Measurements from ENCODE around the gene DOCK9.

The DOCK9 gene

DNA sequence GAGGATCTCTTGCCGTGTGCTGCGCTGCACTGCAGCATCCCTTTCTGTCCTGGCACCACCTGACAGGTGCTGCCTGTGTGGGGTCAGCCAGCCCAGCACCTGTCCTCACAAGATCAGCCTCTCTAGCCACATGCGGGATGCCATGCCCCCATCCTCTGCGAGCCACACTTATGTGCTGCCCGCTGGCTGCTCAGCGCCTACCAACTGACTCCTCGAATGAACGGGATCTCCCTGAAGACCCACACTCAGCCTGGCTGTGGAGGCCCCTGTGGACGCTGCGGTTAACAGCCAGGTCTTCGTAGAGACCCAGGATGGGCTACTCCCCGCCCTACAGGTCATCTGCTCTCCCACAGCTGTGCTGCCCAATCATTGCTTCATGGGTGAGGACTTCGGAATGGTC, 106.1 kb downstream of the DOCK9 start:
- TF ChIP-seq CTCF (IDR thresholded peaks at IDR 0.05; ENCODE audit: low read depth, low read length, missing control alignments) = no peak
- H3K4me3 ChIP-seq (ENCODE audit: low read depth, low read length) = no peak overlapping the region
- DNase-seq (ENCODE audit: low read depth) = no peak

DNA sequence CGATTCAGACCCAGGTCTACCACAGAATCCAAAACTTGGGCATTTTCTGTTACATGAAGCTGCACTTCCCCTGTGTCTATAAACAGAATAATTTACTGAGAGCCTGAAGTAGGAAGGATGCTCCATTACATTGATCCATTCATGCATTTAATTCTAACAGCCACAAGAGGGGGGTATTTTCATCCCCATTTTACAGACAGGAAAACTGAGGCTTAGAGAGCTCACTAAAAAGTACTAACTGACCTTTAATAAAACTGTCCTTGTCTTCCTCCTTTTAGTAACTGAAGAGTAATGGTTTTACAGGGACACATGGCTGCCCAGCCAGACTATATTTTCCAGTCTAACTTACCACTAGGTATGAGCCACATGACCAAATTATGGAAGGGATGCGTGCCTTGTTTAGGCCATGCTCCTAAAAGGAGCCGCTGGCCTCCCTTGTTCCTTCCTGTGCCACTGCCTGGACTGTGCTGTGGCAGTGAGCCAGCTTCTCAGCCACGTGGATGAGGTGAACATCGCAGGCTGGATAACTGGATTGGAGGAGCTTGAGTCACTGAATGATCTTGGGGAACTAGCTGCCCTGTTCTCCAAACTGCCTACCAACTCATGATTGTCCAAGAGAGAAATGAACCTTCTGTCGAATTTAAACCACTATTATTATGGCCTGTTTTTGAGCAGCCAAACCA, 108.3 kb downstream of the DOCK9 start:
- TF ChIP-seq CTCF (IDR thresholded peaks at IDR 0.05; ENCODE audit: low read depth, low read length, missing control alignments) = peak; percentile 31
- no peak overlapping the region for H3K4me3 ChIP-seq (ENCODE audit: low read depth, low read length)
- no peak for DNase-seq (ENCODE audit: low read depth)

DNA sequence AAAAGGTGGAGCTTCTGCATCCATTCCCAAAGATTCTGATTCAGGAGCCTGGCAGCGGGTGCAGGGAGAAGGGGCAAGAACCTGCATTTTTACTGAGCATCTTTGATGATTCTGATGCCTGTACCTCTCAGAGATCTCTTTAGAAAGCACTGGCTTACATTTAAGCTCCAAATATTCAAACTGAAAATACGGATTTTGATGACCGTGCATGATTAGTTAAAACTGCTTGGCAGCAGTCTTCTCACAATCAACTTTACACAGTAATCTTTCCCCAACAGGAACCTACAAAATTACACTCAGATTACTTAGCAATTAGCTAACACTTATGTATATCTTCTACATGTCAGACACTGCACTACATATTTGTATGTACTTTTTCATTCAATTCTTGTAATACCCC, 108.9 kb downstream of the DOCK9 start:
- no peak overlapping the region for H3K4me3 ChIP-seq (ENCODE audit: low read depth, low read length)
- no peak for DNase-seq (ENCODE audit: low read depth)
- no peak for TF ChIP-seq CTCF (IDR thresholded peaks at IDR 0.05; ENCODE audit: low read depth, low read length, missing control alignments)

- no peak for TF ChIP-seq CTCF (IDR thresholded peaks at IDR 0.05; ENCODE audit: low read depth, low read length, missing control alignments)
- DNase-seq (ENCODE audit: low read depth) = no peak
- H3K4me3 ChIP-seq (ENCODE audit: low read depth, low read length) = no peak overlapping the region
Measured at GRCh38 chr13:98866882-98867281, 111.0 kb downstream of the DOCK9 start.

DNA sequence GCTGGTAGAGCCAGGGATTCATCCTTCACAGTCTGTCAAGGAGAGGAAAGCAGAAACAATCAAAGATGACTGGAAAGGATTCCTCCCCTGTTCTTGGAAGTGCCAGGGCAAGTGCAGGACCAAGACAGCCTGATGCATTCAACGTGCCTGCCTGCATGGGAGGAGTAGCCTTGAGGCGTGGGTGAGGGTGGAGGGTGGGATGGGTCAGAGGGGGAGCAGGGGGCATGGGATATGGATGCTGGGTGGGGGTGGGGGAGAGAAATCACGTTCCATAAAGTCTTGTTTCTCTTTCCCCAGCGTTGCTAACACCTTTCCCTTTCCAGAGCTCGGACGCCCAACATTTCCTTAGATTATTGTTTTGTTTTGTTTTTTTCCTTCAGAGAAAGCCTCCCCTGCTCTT, 117.4 kb downstream of the DOCK9 start:
- H3K4me3 ChIP-seq (ENCODE audit: low read depth, low read length) = no peak overlapping the region
- no peak for DNase-seq (ENCODE audit: low read depth)
- TF ChIP-seq CTCF (IDR thresholded peaks at IDR 0.05; ENCODE audit: low read depth, low read length, missing control alignments) = no peak

GRCh38 chr13:98858191-98858590, 119.7 kb downstream of the DOCK9 start:
- no peak for TF ChIP-seq CTCF (IDR thresholded peaks at IDR 0.05; ENCODE audit: low read depth, low read length, missing control alignments)
- no peak for DNase-seq (ENCODE audit: low read depth)
- no peak overlapping the region for H3K4me3 ChIP-seq (ENCODE audit: low read depth, low read length)

DNA sequence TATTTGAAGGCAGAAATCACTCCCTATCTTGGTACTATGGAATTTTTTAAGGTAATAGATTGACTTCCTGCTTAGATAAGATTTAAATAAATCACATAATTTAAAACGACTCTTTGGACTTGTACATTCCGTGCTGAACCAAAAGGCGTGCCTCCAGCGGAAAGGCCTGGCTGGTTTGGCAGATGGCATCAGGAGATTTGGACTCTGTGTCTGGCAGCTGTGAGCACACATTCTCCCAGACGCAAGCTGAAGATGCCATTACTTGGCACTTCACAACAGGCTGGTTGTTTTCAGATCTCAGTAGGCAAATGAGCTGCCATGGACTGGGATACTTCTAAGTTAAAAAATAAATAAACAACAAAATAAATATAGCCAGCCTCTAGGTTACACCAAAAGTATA, 120.9 kb downstream of the DOCK9 start:
- no peak overlapping the region for H3K4me3 ChIP-seq (ENCODE audit: low read depth, low read length)
- no peak for DNase-seq (ENCODE audit: low read depth)
- TF ChIP-seq CTCF (IDR thresholded peaks at IDR 0.05; ENCODE audit: low read depth, low read length, missing control alignments) = no peak
